ENCODE data around the gene ATP13A3. TPM values are rescaled to one million over a fixed set of nuclear protein-coding genes. Genes with fewer than 3 reads are reported as not detected.

Gene ATP13A3
- total and polyA plus RNA-seq, 10 donors = 10.3 to 142 (median 81.6) TPM

DNA sequence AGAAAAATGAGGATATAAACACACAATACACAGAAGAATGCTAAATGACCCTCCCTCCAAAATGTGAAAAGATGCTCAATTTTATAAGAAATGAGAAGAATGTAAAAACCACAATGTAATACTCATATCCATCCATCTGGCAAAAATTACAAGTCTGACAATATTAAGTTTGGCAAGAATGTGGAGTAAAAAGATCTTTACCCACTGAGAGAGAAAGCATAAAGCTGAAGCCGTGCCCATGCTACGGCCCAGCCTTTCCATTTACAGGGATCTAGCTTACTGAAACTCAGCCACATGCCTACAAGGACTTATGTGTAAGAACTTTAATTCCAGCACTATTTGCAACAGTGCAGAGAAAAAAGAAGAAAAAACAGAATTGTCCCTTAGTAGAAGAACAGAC is 42.9 kb downstream of the ATP13A3 start:
- TF ChIP-seq POLR2AphosphoS5 (IDR thresholded peaks at IDR 0.05) (no peak), POLR2A (IDR thresholded peaks at IDR 0.05) (no peak)
- TF ChIP-seq, protein P1, sequence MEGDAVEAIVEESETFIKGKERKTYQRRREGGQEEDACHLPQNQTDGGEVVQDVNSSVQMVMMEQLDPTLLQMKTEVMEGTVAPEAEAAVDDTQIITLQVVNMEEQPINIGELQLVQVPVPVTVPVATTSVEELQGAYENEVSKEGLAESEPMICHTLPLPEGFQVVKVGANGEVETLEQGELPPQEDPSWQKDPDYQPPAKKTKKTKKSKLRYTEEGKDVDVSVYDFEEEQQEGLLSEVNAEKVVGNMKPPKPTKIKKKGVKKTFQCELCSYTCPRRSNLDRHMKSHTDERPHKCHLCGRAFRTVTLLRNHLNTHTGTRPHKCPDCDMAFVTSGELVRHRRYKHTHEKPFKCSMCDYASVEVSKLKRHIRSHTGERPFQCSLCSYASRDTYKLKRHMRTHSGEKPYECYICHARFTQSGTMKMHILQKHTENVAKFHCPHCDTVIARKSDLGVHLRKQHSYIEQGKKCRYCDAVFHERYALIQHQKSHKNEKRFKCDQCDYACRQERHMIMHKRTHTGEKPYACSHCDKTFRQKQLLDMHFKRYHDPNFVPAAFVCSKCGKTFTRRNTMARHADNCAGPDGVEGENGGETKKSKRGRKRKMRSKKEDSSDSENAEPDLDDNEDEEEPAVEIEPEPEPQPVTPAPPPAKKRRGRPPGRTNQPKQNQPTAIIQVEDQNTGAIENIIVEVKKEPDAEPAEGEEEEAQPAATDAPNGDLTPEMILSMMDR (IDR thresholded peaks at IDR 0.05 in 8 of 11, conservative IDR thresholded peaks at IDR 0.05 in 3 of 11) = no peak
- Histone ChIP-seq H3K4me1 (peaks cover 0 to 2% (median 0%) of the 10 kb centered on the region in 6 donors), H3K27me3 (replicated peaks in 1 of 7) (no peaks in the 10 kb centered on the region), H3K9me3 (no peaks in the 10 kb centered on the region), H3K27ac (no peak overlapping the region), H3K36me3 (peaks cover 0 to 98% (median 59%) of the 10 kb centered on the region in 6 donors), H3K4me3 (no peak overlapping the region)
- no peak for DNase-seq
- intact Hi-C loops (cut with DNase I; ENCODE audit: low total_unique reads) = no loop called here
- 92 to 99% (median 96%) methylated on average over 2 of the region's 2 CpGs for WGBS, 5 donors

DNA sequence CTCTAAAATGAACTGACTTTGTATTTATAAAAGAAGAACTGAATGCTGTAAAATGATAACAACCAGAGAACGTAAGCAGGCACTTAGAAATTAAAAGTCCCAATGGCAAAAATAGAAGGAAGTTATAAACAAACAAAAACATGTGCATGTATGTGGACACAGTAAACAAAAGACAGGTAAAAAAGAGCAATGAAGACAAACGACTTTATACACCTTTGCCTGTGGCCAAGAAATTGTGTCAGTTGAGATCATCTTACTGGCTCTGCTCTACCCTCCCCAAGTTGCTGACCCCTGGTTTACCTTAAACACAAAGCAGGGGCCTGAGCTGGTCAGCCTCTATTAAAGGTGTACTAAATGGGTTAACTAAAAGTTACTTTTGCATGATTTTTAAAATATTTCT is 46.0 kb downstream of the ATP13A3 start:
- Histone ChIP-seq H3K27ac (no peak overlapping the region), H3K9me3 (no peaks in the 10 kb centered on the region), H3K4me1 (peaks cover 0 to 8% (median 0%) of the 10 kb centered on the region in 6 donors), H3K4me3 (no peak overlapping the region), H3K36me3 (peaks cover 0 to 98% (median 61%) of the 10 kb centered on the region in 6 donors), H3K27me3 (replicated peaks in 1 of 7) (no peaks in the 10 kb centered on the region)
- DNase-seq = no peak
- TF ChIP-seq, protein P1 (IDR thresholded peaks at IDR 0.05 in 8 of 11, conservative IDR thresholded peaks at IDR 0.05 in 3 of 11) = no peak
- TF ChIP-seq POLR2AphosphoS5 (IDR thresholded peaks at IDR 0.05) (no peak), POLR2A (IDR thresholded peaks at IDR 0.05) (no peak)
- intact Hi-C loops (cut with DNase I; ENCODE audit: low total_unique reads) = no loop called here
- WGBS, 5 donors = 74 to 82% (median 80%) methylated on average over 2 of the region's 2 CpGs

DNA sequence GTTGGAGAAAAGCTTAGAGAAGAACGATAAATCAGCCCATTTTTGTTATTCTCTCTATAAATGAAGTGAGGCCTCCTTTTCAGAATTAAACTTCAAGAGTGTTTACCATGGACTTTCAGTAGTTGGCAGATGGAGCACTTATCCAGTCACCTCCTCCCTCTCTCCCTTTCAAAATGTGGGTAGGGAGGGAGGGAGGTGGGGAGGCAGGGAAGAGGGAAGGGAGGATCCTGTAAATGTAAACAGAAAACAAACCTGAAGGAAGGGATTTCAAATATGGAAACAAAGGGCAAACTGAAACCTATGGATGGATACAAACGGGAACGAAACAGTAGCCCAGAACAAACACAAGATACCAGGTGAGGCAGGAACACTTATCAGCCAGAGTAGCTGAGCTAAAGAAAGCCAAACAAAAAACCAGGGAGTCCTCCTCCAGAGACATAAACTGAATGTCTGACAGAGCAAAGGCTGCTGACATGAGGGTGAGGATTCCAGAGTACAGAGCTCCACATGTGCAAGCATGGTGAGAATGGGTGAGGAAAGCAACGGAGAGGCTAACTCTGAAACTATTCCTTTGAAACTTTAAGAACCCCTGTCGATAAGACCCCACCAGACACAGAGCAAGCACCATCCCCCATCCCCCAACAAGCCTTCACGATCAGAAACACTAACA is 46.8 kb downstream of the ATP13A3 start:
- no peaks in the 10 kb centered on the region for H3K27me3 ChIP-seq (replicated peaks in 1 of 7)
- TF ChIP-seq POLR2AphosphoS5 (IDR thresholded peaks at IDR 0.05) = no peak
- no peak for TF ChIP-seq POLR2A (IDR thresholded peaks at IDR 0.05)
- TF ChIP-seq, protein P1 (IDR thresholded peaks at IDR 0.05 in 8 of 11, conservative IDR thresholded peaks at IDR 0.05 in 3 of 11) = no peak
- intact Hi-C loops (cut with DNase I; ENCODE audit: low total_unique reads) = no loop called here
- no peaks in the 10 kb centered on the region for H3K9me3 ChIP-seq
- H3K27ac ChIP-seq = no peak overlapping the region
- 81 to 96% (median 89%) methylated on average over 6 of the region's 6 CpGs for WGBS, 5 donors
- no peak for DNase-seq
- no peak overlapping the region for H3K4me3 ChIP-seq
- H3K4me1 ChIP-seq = peaks cover 0 to 8% (median 0%) of the 10 kb centered on the region in 6 donors
- peaks cover 0 to 98% (median 66%) of the 10 kb centered on the region in 6 donors for H3K36me3 ChIP-seq

DNA sequence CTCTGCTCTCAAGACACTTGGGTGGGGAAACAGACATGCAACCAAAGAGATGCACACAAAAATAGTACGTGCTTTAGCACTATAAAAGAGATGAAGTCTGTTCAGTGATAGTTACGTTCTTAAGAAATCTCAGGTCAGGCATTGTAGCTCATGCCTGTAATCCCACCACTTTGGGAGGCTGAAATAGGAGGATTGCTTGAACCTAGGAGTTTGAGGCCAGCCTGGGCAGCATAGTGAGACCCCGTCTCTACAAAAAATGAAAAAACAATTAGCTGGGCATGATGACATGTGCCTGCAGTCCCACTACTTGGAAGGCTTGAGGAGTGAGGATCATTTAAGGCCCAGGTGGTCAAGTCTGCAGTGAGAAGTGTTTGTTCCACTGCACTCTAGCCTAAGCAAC is 52.3 kb downstream of the ATP13A3 start:
- H3K27me3 ChIP-seq (replicated peaks in 1 of 7) = no peaks in the 10 kb centered on the region
- H3K9me3 ChIP-seq = no peaks in the 10 kb centered on the region
- no peak for DNase-seq
- intact Hi-C loops (cut with DNase I; ENCODE audit: low total_unique reads) = no loop called here
- 73 to 96% (median 93%) methylated on average over 3 of the region's 3 CpGs for WGBS, 5 donors
- TF ChIP-seq POLR2AphosphoS5 (IDR thresholded peaks at IDR 0.05) (no peak), POLR2A (IDR thresholded peaks at IDR 0.05) (no peak)
- TF ChIP-seq, protein P1 (IDR thresholded peaks at IDR 0.05 in 8 of 11, conservative IDR thresholded peaks at IDR 0.05 in 3 of 11) = no peak
- H3K4me3 ChIP-seq = no peak overlapping the region
- peaks cover 4 to 100% (median 86%) of the 10 kb centered on the region in 6 donors for H3K36me3 ChIP-seq
- peaks cover 0 to 8% (median 0%) of the 10 kb centered on the region in 6 donors for H3K4me1 ChIP-seq
- H3K27ac ChIP-seq = no peak overlapping the region

Data from spleen (tissue), 11 donors.